Stimulated activated CD4-positive, alpha-beta T cell treated with anti-CD3 and anti-CD28 coated beads, Interleukin-1b, Interleukin-23, amount 100 ng/mL, for 48 hours (primary cell): ENCODE measurements around the gene NVL.
"Not testable (repeated sequence)": the region's sequence is repeated elsewhere in the genome, so short reads cannot be mapped to it uniquely, and the experiment has no call there.

Experiments used
- DNase-seq: peaks from one replicate; pipeline ENCODE4 v3.0.0-alpha.2; 2020

Gene NVL

DNA sequence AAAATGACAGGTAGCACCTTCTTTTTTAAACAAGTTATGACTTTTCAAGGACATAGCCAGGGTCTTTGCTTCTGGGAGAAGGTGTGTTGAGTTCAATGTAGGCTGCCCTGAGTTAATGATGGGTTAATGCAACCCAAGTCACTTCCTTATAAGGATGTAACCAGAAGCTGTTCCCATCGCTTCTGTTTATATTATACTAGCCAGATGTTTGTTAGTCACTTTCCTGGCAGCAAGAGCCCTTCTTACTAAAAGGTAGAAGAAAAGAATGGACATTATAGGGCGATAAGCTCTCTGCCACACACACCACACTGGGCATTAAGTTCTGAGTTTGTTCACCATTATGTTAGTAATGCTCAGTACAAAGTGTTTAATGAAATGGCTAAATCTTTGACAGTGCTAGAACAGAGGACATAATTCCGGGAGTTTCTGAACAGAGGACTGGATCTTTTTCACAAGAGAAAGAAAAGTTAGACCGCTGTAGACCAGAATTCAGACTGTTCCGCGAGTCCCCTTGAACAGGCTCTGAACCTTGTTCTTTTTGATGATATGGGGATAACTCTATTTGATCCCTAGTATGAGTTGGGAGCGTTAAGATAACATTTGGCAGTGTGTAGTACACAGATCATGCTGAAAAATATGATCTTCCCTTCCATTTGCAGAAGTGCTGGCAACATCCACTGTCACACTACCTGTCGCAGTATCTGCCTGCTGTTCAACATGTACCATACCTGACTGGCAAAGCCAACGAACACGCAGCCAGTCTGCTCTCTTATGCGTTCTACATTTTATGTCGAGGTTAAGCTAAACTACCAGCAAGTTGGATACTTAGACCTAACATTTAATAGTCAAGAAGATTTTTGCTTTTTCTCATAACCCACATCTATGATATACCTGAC lies 105.9 kb downstream of the NVL start:
- DNase-seq, result no peak

DNA sequence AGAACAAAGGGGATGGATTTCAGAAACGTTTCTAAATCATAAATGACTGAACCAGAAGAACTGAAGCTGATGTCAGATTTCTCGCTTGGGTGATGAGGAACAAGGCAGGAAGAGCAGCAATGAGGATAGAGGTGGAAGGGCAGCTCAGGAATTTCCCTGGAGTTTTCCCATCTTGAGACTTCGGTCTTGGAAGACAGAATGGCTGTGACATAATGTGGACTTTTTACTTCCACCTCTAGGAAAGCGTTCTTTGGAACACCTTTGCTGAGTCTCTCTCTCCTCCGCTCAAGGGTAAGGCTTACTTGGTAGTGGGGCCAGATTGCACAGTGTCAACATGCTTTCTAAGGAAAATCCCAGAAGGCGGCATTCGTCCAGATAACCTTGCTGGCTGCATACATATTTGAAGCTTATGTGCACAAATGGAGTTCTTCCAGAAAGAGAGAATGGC lies 110.3 kb downstream of the NVL start:
- no peak for DNase-seq

DNA sequence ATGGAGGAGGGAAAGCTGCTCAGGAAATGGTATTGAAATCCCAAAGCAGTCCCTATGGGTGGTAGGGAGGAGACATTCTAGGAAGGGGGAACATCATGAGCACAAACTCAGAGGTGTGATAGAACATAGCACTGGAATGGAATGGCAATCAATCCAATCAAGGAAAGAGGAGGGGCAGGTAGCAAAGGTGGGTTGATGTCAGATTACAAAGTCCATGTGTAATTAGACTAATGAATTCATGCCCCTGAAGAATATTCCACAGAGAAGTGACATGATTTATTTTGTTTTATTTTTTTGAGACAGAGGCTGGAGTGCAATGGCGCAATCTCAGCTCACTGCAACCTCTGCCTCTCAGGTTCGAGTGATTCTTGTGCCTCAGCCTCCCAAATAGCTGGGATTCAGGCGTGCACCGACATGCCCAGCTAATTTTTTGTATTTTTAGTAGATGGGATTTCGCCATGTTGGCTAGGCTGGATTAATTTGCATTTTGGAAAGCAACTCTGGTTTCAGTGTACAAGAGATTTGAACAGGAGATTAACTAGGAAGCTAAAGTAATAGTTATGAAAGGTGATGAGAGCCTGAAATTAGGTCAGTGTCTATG lies 110.9 kb downstream of the NVL start:
- DNase-seq, result no peak

DNA sequence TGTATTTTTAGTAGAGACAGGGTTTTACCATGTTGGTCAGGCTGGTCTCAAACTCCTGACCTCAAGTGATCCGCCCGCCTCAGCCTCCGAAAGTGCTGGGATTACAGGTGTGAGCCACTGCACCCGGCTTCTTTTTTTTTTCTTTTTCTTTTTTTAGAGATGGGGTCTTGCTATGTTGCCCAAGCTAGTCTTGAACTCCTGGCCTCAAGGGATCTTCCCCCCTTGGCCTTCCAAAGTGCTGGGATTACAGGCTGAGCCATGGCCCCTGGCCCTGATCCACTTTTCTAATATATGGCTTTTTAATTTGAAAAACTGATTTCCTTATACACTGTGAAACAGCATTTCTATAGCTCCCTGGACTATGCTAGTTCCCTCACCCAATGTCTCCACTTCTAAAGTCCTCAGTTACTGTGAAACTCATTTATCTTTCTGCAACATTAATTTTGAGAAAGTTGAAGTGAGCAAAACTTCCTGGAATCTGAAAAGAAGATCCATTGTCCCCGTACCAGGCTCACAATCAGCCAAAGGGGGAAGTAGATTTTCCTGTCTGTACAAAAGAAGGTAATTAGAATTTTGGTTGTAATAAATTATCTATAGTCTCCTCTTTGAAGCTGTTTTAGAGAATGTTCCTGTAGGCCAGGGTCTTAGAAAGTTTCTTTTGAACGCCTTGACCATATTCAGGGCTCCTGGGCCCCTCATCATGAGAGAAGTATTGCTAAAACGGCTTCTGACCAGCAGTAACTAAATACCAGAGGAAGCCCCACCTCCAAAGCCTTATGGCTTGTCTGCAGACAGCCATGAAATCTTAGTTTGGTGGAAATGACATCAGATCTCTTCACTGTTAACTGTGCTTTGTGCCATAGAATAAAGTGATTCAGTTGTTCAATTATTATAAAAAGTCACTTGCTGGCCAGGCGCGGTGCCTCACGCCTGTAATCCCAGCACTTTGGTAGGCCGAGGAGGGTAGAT lies 112.0 kb downstream of the NVL start:
- DNase-seq, result no peak

DNA sequence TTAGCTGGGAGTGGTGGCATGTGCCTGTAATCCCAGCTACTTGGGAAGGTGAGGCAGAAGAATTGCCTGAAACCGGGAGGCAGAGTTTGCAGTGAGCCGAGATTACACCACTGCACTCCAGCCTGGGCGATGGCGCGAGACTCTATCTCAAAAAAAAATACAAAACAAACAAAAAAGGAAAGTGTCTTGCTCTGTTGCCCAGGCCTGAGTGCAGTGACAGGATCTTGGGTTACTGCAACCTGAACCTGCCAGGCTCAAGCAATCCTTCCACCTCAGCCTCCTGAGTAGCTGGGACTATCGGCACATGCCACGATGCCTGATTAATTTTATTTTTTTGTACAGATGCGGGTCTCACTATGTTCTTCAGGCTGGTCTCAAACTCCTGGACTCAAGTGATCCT lies 113.6 kb downstream of the NVL start:
- no peak for DNase-seq

DNA sequence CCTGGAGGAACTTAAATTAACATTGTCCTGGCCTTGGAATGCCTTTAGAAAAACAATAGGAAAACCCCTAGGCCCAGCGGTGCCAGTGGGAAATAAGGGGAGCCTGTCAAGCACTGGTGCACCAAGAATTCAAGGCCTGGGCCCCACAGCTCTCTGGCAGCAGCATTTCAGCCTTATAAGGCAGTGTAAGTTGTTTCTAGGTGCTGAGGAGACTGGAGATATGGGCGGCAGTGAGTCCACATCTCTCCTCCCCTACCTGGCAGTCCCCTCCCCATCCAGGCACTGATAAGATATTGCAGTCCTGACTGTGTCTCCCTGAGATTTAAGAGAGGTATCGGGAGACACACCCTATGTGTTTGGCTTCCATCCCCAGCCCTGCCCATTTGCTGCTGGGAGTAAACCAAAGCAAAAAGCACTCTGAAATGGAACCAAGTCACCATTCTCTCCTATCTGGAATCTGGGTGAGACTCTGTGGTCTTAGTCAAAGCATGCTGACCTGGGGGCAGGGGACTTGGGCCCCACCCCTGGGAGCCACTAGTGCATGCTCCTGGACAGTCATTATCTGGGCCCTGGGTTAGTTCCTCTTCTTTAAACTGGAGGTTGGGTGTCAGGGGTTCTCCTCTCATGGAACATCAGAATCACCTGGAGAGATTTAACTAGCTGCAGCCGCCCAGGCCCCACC lies 116.4 kb downstream of the NVL start:
- DNase-seq, result no peak

DNA sequence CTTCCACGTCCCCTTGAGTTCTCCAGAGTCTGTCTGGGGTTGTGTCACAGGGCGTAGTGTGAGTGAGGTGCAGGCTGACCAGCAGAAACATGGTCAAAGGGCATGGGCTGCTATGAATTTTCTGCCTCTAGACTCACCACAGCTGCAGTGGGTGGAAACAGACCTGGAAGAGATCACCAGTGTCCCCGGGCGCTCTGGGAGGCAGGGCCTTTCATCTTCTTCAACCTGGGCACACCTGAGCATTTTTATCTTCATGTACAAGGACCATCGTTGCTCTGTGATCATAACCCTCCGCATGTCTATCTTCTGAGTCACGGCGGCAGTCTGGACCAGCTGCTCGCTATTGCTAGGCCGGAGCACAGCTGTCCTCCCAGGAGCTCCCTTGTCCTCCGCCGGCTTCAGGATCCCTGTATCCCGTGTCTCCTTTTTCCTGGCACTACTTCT lies 117.3 kb downstream of the NVL start:
- DNase-seq, result no peak

DNA sequence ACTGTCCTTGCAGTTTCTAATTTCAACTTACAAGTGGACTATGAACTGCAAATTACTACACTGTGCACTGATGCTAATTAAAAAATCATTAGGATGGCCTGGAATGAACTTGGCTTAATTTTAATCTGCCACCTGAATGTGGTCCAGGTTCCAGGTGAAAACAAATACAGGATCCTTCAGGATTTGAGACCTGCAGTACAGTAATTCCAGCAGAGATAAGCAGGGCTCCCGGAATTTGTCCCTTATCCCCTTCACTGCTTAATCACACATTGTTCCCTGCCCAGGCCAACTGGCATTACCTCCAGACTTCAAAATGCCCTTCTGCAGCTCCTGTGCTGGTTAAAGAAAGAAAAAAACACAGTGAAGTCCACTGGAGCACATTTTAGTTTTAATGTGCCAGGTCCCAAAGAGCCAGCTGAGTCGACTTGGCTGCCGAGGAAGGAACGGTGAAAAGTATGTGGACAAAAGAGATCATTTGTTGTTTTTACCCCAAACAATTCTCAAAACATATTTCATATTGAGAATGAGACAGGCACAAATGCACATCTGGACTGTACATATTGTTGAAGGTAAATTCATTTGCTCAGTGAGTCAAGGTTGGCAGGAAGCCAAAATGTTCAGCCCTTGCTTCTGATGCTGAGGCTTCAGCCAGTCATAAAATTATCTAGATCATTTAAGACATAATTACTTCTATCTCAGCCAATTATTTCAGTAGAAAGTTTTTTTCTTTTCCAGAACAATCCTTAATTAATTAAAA lies 118.6 kb downstream of the NVL start:
- DNase-seq, result no peak

DNA sequence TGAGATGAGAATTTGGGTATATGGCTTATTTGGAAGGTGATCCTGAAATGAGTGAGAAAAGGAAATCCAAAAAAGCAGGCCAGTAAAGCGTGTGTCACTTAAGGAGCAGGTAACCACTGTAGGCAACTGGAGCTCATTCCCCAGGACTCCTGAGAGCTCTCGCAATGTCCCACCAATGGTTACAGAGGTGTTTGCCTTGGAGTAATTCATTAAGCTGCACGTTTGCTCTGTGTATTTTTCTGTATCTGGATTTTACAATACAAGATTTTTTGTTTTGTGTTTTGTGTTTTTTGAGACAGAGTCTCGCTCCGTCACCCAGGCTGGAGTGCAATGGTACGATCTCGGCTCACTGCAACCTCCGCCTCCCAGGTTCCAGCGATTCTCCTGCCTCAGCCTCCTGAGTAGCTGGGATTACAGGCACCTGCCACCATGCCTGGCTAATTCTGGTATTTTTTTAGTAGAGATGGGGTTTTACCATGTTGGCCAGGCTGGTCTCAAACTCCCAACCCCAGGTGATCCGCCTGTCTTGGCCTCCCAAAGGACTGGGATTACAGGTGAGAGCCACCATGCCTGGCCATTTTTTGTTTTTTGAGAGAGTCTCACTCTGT lies 123.9 kb downstream of the NVL start:
- DNase-seq, result not testable (repeated sequence)

DNA sequence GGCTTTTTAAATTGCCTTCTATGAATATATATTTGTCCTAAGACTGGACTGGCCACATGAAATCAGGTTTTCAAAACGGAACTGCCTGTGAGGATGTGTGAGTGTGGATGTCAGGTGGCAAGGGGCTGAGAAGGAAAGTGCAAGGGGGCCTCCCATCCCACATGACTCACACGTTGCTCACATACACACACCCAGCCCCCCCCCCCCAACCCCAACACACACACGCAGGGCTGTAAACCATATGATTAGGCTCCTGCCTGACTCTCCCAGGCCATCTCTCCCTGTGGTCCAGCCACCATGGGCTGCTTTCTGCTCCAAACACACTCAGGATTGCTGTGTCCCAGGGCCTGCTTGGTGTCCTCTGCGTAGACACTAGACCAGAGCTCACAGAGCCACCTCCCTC lies 124.5 kb downstream of the NVL start:
- DNase-seq, result peak; percentile 63

DNA sequence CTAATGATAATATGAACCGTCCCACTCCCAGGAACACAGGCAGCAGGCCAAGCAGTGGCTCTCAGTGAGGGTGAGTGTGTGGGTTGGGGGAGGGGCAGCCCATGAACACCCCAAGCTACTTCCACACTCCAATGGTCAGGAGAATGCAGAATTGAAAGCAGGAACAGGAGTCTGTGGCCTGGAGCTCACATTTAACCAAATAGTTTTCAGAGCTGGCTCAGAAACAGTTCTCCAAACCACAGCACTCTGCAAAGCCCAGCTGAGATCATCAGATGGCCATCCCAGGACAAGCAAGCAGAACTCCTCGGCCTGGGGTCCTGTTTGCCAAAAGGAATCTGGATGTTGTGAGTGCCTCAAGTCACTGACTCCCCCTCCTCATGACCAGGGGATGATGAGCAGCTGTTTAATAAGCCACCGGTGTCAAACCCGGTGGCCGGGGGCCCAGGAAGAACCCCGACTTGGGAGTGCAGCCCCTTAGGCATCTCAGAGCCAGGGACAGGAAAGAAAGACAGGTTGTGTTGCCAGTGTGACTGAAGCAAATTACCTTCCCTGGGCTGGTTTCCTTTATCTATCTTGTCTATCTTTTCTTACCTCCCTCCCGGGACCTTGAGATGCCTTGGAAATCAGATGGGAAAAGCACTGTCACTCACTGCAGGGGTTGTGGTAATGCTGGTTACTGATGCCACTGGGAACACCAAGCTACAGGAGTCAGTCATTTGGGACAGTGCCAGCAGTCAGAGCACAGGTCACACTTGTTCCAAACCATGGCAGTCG lies 126.5 kb downstream of the NVL start:
- no peak for DNase-seq

DNA sequence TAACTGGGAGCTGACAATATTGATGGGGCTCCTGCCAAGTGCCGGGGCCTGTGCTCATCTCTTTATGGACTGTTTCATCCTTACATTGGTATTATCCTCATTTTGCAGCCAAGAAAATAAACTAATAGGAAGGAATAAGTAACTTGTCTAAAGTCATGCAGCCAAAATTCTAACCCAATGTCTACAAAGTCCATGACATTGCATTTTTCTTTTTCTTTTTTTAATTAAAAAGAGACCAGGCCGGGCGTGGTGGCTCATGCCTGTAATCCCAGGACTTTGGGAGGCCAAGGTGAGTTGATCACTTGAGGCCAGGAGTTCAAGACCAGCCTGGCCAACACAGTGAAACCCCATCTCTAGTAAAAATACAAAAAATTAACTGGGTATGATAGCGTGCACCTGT lies 128.1 kb downstream of the NVL start:
- no peak for DNase-seq

DNA sequence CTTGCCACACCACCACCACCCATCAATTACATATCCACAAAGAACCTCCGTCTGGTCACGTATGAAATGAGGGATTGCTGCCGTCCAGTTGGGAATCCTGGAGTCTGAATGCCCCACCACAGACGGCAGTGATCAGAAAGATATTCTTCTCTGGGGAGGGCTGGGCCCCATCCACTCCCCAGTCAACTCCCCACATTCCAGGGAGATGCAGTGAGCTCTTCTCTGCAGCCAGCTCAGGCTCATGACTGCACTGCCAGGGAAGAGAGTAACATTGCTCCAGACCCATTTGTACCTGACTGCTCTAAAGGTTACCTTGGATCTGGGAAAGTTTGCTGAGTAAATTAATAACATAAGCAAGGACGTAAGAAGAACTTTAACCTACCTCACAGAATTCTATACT lies 128.6 kb downstream of the NVL start:
- no peak for DNase-seq

DNA sequence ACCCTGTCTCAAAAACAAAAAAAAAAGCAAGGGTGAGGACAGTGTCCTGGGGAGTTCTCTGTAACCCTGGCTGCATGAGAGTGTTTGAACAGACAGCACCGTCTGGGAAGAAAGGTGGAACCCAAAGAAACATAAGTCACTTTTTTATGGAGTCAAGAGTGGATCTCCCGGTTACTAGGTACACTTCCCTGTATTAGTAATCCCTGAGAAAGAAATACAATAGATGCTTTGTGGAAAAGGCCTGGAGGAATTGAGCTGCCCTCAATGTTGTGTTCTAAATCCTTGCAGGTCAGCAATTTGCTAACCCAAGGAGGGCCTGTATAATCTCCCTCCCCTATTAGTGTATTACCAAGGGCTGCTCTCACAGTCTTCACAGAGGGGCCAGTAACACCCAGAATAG lies 130.3 kb downstream of the NVL start:
- no peak for DNase-seq

DNA sequence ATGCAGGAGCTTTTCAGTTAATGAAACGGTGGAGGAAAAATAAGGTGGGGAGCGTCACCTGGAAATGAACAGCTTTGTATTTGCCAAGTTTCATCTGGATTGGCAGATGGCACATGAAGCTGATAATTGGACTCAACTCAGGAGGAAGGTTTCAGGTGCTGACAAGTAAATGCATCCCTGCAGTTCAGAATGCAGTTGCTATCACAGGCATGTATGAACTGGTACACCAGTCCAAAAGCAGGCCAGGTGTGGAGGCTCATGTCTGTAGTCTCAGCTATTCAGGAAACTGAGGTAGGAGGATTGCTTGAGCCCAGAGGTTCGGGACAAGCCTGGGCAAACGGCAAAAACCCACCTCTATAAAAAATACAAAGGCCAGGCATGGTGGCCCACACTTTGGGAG lies 131.4 kb downstream of the NVL start:
- no peak for DNase-seq

DNA sequence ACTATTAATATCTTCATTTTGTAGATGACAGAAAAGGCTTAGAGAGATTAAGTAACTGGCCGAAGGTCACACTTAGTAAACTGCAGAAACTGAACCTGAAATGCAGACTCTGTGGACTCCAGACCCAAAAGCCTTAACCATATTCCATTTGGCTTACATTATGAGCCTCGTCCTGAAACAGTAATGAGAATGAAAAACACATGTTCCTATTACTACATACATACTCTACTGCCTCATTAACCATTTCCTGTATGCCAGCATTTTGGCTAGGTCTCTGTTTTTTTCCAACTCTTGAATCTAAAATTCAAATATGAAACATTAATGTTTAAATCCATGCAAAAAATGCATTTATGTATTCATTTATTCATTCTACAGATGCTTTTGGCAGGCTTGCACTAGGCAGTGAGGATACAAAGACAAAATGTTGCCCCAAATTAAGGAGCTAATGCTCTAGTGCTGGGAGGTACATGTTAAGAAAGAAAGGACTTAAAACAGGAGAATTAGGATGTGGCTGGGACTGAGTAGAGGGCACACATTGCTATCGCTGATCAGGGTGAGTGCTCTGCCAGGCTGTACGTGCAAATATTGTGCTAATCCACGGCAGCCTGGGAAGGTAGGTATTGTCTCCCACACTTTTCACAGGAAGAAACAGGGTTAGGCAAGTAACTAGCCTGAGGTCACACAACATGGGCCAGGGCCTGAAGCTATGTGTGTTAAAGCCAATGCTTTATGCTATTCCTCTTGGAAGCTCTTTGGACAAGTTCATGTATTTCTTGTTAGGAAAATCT lies 133.0 kb downstream of the NVL start:
- no peak for DNase-seq

DNA sequence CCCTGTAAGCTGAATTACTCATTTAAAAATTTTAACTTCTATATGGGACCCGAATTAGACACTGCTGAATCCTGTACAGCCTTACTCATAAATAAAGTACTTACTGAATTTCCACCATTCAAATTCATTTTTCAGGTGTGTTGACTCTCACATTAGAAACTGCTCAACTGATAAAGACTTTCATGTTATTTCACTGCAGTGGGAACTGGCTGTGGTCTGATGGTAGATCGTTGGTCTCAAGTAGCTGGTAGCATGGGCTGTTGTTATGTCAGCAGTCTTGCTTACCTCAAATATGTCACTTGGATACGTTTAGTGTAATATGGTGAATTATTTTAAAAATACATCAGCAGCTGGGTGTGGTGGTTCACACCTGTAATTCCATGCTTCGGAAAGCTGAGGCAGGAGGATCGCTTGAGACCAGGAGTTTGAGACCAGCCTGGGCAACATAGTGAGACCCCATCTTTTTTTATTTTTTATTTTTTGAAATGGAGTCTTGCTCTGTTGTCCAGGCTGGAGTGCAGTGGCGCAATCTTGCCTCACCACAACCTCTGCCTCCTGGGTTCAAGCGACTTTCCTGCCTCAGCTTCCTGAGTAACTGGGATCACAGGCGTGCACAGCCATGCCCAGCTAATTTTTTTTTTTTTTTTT lies 136.5 kb downstream of the NVL start:
- DNase-seq, result no peak

DNA sequence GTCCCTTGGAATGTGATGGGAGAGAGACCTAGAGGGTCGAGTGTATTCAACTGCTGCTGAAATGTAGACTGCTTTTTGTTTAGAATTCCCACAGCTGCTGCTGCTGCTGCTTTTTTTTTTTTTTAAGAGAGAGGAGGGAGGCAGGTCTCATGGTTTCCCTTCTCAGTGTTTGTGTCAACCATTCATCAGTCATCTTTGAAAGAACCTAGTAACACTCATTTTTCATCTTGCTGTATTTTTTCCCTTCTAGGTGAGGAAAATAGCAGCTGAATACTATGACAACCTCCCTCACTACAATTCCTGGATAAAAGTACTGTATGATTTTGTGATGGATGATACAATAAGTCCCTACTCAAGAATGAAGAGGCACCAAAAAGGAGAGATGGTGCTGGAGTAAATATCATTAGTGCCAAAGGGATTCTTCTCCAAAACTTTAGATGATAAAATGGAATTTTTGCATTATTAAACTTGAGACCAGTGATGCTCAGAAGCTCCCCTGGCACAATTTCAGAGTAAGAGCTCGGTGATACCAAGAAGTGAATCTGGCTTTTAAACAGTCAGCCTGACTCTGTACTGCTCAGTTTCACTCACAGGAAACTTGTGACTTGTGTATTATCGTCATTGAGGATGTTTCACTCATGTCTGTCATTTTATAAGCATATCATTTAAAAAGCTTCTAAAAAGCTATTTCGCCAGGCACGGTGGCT lies 137.7 kb downstream of the NVL start:
- no peak for DNase-seq

DNA sequence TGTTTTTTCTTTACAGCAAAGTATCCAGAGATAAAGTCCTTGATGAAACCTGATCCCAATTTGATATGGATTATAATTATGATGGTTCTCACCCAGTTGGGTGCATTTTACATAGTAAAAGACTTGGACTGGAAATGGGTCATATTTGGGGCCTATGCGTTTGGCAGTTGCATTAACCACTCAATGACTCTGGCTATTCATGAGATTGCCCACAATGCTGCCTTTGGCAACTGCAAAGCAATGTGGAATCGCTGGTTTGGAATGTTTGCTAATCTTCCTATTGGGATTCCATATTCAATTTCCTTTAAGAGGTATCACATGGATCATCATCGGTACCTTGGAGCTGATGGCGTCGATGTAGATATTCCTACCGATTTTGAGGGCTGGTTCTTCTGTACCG lies 140.4 kb downstream of the NVL start:
- DNase-seq, result no peak
